ENCODE measurements around the gene SLC5A11. TPM values are rescaled to one million over a fixed set of nuclear protein-coding genes. Genes with fewer than 3 reads are reported as not detected.

The SLC5A11 gene
- total and polyA plus RNA-seq, 4 donors, result 0.05 to 1.1 TPM; not detected in 2

GRCh38 chr16:24943471-24943870, 97.7 kb downstream of the SLC5A11 start:
- no peak overlapping the region for H3K9ac ChIP-seq (ENCODE audit: insufficient read depth in 1 of 2, low read length in 2 of 2)
- DNase-seq (no peak), ATAC-seq (ENCODE audit: insufficient read depth, low FRiP score) (no peak)
- no peaks in the 10 kb centered on the region for H3K27me3 ChIP-seq (ENCODE audit: control insufficient read depth in 3 of 3, insufficient read depth in 3 of 3, low read length in 2 of 3)
- 91 to 92% methylated on average over 7 of the region's 7 CpGs for WGBS, 2 donors
- no peak overlapping the region for H3K27ac ChIP-seq (ENCODE audit: low read depth in 1 of 2, low read length in 1 of 2)
- no peaks in the 10 kb centered on the region for H3K4me1 ChIP-seq (ENCODE audit: control insufficient read depth in 5 of 5, insufficient read depth in 5 of 5, low read length in 5 of 5)
- peaks cover 42 to 61% (median 52%) of the 10 kb centered on the region in 4 donors for H3K36me3 ChIP-seq (ENCODE audit: control insufficient read depth in 4 of 4, insufficient read depth in 4 of 4, low read length in 4 of 4)
- no peak overlapping the region for H3K4me3 ChIP-seq
- no peaks in the 10 kb centered on the region for H3K9me3 ChIP-seq (ENCODE audit: control insufficient read depth in 4 of 4, insufficient read depth in 3 of 4, low read length in 3 of 4)
- TF ChIP-seq, protein P1, sequence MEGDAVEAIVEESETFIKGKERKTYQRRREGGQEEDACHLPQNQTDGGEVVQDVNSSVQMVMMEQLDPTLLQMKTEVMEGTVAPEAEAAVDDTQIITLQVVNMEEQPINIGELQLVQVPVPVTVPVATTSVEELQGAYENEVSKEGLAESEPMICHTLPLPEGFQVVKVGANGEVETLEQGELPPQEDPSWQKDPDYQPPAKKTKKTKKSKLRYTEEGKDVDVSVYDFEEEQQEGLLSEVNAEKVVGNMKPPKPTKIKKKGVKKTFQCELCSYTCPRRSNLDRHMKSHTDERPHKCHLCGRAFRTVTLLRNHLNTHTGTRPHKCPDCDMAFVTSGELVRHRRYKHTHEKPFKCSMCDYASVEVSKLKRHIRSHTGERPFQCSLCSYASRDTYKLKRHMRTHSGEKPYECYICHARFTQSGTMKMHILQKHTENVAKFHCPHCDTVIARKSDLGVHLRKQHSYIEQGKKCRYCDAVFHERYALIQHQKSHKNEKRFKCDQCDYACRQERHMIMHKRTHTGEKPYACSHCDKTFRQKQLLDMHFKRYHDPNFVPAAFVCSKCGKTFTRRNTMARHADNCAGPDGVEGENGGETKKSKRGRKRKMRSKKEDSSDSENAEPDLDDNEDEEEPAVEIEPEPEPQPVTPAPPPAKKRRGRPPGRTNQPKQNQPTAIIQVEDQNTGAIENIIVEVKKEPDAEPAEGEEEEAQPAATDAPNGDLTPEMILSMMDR (IDR thresholded peaks at IDR 0.05; ENCODE audit: control extremely low read depth, extremely low read depth), result no peak

DNA sequence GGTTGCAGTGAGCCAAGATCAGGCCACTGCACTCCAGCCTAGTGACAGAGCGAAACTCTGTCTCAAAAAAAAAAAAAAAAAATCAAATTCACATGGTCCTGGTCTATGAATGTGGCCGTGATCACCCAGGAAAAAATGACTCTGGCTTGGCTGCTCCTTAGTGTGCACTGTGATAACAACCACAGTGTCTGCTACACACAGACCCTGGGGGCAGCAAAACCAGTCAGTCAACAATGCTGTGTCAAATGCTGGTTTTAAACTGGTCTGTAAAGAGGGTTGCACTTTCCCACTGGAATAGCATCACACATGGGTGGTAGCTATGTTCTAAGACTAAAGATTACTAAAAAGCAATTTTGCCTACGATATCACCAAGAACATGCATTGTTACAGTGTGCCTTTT, 98.4 kb downstream of the SLC5A11 start:
- no peak overlapping the region for H3K4me3 ChIP-seq
- TF ChIP-seq, protein P1 (IDR thresholded peaks at IDR 0.05; ENCODE audit: control extremely low read depth, extremely low read depth), result no peak
- ATAC-seq (ENCODE audit: insufficient read depth, low FRiP score) (no peak), DNase-seq (no peak)
- H3K27ac ChIP-seq (ENCODE audit: low read depth in 1 of 2, low read length in 1 of 2), result no peak overlapping the region
- WGBS, 2 donors, result 83 to 98% methylated on average over 3 of the region's 3 CpGs
- no peaks in the 10 kb centered on the region for H3K9me3 ChIP-seq (ENCODE audit: control insufficient read depth in 4 of 4, insufficient read depth in 3 of 4, low read length in 3 of 4)
- no peak overlapping the region for H3K9ac ChIP-seq (ENCODE audit: insufficient read depth in 1 of 2, low read length in 2 of 2)
- H3K27me3 ChIP-seq (ENCODE audit: control insufficient read depth in 3 of 3, insufficient read depth in 3 of 3, low read length in 2 of 3), result no peaks in the 10 kb centered on the region
- peaks cover 41 to 57% (median 50%) of the 10 kb centered on the region in 4 donors for H3K36me3 ChIP-seq (ENCODE audit: control insufficient read depth in 4 of 4, insufficient read depth in 4 of 4, low read length in 4 of 4)
- no peaks in the 10 kb centered on the region for H3K4me1 ChIP-seq (ENCODE audit: control insufficient read depth in 5 of 5, insufficient read depth in 5 of 5, low read length in 5 of 5)

DNA sequence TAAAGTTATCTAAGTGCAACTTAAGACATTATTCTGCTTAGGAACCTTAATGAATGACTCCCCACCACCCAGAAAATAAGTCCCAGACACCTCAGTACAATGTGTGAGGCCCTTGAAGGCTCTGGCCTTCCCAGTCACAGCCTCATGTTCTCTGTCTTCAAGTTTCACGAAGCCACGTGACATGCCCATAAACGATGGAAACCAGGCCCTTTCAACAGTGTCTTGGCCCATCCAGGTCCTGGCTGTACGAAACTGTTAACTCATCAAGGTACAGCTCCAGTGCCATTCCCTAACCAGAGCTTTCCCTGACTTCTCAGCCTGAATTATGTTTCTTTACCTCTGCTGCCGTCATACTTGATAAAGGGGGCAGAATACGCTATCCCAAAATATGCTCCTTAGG, 100.4 kb downstream of the SLC5A11 start:
- no peaks in the 10 kb centered on the region for H3K9me3 ChIP-seq (ENCODE audit: control insufficient read depth in 4 of 4, insufficient read depth in 3 of 4, low read length in 3 of 4)
- H3K36me3 ChIP-seq (ENCODE audit: control insufficient read depth in 4 of 4, insufficient read depth in 4 of 4, low read length in 4 of 4), result peaks cover 35 to 48% (median 42%) of the 10 kb centered on the region in 4 donors
- TF ChIP-seq, protein P1 (IDR thresholded peaks at IDR 0.05; ENCODE audit: control extremely low read depth, extremely low read depth), result no peak
- DNase-seq (no peak), ATAC-seq (ENCODE audit: insufficient read depth, low FRiP score) (no peak)
- H3K4me3 ChIP-seq, result no peak overlapping the region
- H3K9ac ChIP-seq (ENCODE audit: insufficient read depth in 1 of 2, low read length in 2 of 2), result no peak overlapping the region
- H3K27me3 ChIP-seq (ENCODE audit: control insufficient read depth in 3 of 3, insufficient read depth in 3 of 3, low read length in 2 of 3), result no peaks in the 10 kb centered on the region
- WGBS, 2 donors, result 90 to 92% methylated on average over 6 of the region's 6 CpGs
- H3K4me1 ChIP-seq (ENCODE audit: control insufficient read depth in 5 of 5, insufficient read depth in 5 of 5, low read length in 5 of 5), result no peaks in the 10 kb centered on the region
- no peak overlapping the region for H3K27ac ChIP-seq (ENCODE audit: low read depth in 1 of 2, low read length in 1 of 2)

- DNase-seq (no peak), ATAC-seq (ENCODE audit: insufficient read depth, low FRiP score) (no peak)
- Histone ChIP-seq H3K4me3 (no peak overlapping the region), H3K9me3 (ENCODE audit: control insufficient read depth in 4 of 4, insufficient read depth in 3 of 4, low read length in 3 of 4) (peaks cover 0 to 3% (median 0%) of the 10 kb centered on the region in 4 donors), H3K36me3 (ENCODE audit: control insufficient read depth in 4 of 4, insufficient read depth in 4 of 4, low read length in 4 of 4) (peaks cover 43 to 52% (median 48%) of the 10 kb centered on the region in 4 donors), H3K27ac (ENCODE audit: low read depth in 1 of 2, low read length in 1 of 2) (no peak overlapping the region), H3K27me3 (ENCODE audit: control insufficient read depth in 3 of 3, insufficient read depth in 3 of 3, low read length in 2 of 3) (no peaks in the 10 kb centered on the region), H3K4me1 (ENCODE audit: control insufficient read depth in 5 of 5, insufficient read depth in 5 of 5, low read length in 5 of 5) (no peaks in the 10 kb centered on the region), H3K9ac (ENCODE audit: insufficient read depth in 1 of 2, low read length in 2 of 2) (no peak overlapping the region)
- 95 to 96% methylated on average over 5 of the region's 5 CpGs for WGBS, 2 donors
- TF ChIP-seq, protein P1 (IDR thresholded peaks at IDR 0.05; ENCODE audit: control extremely low read depth, extremely low read depth), result no peak
Measured at GRCh38 chr16:24950275-24950674, 104.5 kb downstream of the SLC5A11 start.

Measured in lung (tissue), 12 donors.